Measurements from ENCODE around the gene CD44.

The CD44 gene

DNA sequence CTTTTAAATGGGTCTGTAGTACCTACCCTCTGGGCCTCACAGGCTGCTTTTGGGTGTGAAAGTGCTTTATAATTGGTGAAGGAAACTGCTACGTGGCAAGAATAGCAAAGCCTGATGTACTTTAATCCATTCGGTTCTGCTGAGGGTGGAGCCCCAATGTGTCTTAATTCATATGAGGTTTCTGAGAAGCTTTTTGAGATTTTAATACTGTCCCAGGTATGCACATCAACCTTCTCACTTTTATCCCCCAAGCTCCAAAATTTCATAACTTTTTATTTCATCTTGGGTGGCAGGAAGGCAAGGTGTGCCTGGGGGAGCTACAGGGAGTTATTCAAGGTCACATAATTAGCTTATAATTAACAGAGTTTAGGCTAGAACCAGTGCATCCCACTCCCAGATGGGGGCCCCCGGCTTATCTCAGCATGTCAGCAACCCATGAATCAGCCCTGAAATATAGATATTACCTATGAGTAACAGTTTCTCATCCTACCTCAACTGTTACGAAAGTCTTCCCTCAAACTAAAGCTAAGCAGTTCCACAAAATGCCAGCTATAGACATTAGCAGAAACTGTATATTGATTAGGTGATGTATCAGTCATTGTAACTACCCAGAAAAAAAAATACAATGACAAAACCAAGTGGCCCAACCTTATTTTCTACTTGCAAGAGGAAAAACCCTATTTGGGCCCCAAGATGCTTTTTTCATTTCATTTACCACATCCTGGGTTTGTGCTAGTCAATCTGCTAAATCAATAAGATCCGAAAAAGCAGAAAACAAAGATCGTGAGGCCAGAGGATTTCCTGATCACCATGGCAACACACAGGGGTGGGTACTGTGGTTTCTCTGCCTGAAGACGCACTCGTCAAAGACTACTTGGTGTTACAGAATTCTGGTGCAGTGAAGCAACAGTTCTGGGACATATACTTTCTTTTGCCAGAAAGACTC lies 26.7 kb downstream of the CD44 start:
- no peak for TF ChIP-seq ZNF274 (IDR thresholded peaks at IDR 0.05; ENCODE audit: low read depth, low read length)
- peak overlapping the region; percentile 61; the same call in 1 of the 2 replicates for H3K4me3 ChIP-seq (ENCODE audit: low read length)

DNA sequence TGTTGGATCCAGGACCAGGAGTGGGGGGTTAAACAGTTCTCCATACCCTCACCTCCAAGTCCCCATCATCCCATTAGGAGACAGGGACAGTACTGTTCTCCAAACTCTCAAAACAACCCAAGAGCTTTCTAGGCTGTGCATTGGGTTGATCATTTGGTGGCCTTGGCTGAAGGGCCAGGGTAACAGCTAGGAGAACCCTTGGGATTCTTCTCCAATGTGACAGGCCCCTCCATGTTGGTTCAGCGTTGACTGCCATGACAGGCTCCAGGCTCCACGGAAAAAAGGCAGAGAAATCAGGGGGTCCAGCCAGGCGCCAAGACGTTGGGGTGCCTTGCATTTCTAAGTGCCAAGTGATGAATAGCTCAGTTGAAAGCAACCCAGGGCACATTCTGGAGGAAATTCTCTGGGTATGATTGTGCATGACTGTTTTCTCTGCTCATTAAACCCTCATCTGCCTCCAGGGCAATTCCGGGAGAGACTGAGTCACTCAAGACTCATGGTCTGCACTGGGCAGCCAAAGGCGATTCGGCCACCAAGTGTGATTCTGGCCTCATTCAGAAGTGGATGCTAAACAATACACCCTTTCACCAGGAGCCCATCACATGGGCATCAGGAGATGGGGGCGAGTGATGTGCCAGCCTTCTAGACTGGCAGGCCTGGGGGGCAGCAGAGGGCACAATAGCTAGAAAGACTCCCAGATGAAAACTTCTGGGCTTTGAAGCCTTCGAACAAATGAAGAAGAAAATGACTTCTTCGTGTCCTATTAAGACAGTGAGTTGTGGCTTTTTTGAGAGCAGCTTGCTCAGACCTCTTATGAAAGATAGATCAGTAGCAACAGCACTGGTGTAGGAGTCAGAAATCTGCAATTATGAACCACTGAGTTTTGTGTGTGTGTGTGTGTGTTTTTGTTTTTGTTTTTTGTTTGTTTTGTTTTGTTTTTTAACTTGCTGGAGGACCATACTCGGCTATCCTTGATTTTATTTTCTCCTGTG lies 27.7 kb downstream of the CD44 start:
- TF ChIP-seq ZNF274 (IDR thresholded peaks at IDR 0.05; ENCODE audit: low read depth, low read length) = no peak
- peak overlapping the region; percentile 54; the same call in 1 of the 2 replicates for H3K4me3 ChIP-seq (ENCODE audit: low read length)

DNA sequence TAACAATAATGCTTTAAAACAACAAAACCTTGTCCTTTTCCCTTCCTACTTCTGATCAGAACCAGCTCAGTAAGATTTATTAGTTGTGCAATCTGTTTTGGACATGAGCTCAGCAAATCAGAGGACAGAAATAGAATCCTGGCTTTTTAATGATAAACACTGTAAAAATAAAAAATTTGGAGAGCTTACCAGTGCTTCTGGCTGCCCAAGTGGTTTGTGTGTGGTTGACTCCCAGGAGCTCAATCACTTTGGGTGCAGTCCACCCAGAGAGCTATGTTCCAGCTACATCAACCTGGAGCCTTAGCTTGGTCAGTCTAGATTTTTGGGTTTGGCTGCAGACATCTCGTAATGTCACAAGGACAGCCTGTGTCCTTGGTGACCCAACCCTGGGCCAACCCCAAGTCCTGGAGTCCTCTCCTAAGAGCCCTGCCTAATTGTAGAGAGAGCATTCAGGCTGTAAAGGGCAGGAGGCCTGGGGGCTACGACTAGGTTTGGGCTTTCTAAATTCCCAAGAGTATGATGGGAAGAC lies 28.5 kb downstream of the CD44 start:
- no peak for TF ChIP-seq ZNF274 (IDR thresholded peaks at IDR 0.05; ENCODE audit: low read depth, low read length)
- no peak overlapping the region for H3K4me3 ChIP-seq (ENCODE audit: low read length)

DNA sequence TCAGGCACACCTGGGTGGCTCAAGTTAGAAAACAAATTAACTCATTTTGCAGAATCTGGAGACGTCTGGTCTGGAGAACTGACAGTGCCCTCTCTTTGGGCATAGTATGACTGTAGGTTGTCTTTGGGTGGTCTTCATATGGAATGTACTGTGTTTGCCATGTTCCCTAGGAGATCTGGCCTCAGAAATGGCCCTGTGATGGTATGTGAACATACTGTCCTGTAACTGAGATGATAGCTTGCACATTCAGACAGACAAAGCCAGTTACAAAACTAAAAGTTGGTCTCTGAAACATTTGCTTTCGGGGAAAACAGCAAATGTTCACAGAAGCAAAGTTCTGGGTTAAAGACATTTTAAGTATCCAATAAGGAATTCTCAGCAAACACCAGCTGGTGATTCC lies 29.7 kb downstream of the CD44 start:
- no peak overlapping the region for H3K4me3 ChIP-seq (ENCODE audit: low read length)
- no peak for TF ChIP-seq ZNF274 (IDR thresholded peaks at IDR 0.05; ENCODE audit: low read depth, low read length)

DNA sequence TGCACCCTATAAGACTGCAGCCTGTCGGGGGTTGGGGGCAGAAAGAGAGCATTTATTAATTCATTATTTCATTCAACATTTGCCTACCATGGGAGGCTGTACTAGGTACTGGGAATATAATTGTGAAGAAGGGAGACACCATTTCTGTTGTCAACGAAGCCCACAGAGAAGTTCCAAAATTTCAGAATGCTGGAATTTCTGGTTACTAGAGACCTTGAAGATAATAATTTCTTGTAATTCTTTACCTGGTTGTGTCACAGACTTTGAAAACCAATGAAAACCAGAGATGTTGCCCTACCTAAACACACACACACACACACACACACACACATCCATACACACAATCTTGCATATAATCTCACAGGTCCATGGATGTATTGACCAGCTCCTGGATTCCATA lies 30.1 kb downstream of the CD44 start:
- no peak for TF ChIP-seq ZNF274 (IDR thresholded peaks at IDR 0.05; ENCODE audit: low read depth, low read length)

DNA sequence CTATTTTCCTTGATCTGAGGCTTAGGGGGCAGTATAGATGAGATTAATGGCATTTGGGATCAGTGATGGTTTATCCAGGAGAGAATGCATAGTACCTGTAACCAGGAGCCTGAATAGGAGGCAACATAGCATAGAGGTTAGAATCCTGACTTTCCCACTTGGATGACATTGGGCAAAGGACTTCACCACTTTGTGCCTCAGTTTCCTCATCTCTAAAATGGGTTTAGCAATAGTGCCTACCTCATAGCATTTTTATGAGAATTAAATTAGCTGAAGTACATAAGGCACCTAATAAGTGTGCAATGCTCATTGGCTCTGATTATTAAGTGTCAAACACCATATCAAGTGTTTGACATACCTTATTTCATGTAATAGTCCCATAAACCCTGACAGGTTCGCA lies 30.8 kb downstream of the CD44 start:
- H3K4me3 ChIP-seq (ENCODE audit: low read length) = no peak overlapping the region
- TF ChIP-seq ZNF274 (IDR thresholded peaks at IDR 0.05; ENCODE audit: low read depth, low read length) = no peak

More for the DNA sequence above, 30.1 kb downstream of the CD44 start:
- no peak overlapping the region for H3K4me3 ChIP-seq (ENCODE audit: low read length)

DNA sequence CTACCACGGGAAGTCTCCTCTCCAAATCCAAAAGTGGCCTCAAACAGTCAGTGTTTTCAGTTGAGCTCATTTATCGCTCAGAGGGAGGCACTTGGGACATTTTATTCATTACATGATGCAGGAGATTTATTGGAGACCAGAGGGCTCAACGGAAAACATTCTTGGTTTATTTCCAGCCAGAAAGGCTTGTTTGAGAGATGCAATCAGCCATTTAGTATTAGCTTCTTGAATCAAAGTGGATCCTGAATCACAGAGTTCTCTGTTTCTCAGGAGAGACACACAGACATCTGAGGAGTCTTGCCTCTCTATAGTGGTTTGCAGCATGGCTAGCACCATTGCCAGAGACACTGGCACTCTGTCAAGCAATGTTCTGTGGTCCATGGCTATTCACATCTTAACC lies 31.5 kb downstream of the CD44 start:
- H3K4me3 ChIP-seq (ENCODE audit: low read length) = no peak overlapping the region
- TF ChIP-seq ZNF274 (IDR thresholded peaks at IDR 0.05; ENCODE audit: low read depth, low read length) = no peak

DNA sequence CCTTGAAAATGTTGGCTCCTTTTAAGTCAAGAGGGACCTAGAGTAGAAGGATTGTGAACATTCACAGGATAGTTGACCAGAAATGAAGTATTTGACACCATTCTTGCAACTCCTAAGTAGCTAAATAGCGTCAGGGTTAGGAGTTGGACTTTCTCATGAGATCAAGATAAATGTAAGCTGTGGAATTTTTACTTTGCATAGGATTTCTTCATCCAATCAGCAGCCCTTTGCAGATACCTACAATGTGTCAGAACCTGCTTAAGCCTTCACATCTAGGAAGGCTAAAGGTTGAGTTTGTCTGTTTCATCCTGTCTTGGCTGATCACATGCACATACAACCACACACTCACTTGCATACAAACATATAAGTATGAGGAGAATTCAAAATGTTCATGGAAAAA lies 32.3 kb downstream of the CD44 start:
- no peak overlapping the region for H3K4me3 ChIP-seq (ENCODE audit: low read length)
- TF ChIP-seq ZNF274 (IDR thresholded peaks at IDR 0.05; ENCODE audit: low read depth, low read length) = no peak

DNA sequence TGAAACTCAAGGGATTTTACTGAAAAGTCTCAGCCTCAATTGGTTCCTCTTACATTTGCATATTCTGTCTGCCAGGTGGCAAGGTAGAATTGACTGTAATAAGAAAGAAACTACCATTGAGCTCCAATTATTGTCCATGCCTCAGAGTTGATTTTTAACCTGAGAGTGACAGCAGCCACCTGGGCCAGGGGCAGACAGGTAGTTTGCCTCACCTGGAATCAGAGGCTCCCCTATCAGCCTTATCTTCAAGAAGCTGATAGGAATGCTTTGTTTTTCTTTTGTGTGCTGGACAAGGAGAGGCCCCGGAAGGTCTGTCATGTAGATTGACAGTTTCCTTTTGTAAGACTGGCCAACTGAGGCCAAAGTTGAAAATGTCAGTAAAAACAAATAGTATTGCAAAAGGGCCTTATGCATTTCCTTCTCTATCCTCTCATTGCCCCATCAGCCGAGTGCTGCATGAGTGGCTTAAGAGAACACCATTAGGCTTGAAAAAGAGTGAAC lies 34.1 kb downstream of the CD44 start:
- no peak for TF ChIP-seq ZNF274 (IDR thresholded peaks at IDR 0.05; ENCODE audit: low read depth, low read length)
- H3K4me3 ChIP-seq (ENCODE audit: low read length) = peak overlapping the region; percentile 30; the same call in 1 of the 2 replicates

DNA sequence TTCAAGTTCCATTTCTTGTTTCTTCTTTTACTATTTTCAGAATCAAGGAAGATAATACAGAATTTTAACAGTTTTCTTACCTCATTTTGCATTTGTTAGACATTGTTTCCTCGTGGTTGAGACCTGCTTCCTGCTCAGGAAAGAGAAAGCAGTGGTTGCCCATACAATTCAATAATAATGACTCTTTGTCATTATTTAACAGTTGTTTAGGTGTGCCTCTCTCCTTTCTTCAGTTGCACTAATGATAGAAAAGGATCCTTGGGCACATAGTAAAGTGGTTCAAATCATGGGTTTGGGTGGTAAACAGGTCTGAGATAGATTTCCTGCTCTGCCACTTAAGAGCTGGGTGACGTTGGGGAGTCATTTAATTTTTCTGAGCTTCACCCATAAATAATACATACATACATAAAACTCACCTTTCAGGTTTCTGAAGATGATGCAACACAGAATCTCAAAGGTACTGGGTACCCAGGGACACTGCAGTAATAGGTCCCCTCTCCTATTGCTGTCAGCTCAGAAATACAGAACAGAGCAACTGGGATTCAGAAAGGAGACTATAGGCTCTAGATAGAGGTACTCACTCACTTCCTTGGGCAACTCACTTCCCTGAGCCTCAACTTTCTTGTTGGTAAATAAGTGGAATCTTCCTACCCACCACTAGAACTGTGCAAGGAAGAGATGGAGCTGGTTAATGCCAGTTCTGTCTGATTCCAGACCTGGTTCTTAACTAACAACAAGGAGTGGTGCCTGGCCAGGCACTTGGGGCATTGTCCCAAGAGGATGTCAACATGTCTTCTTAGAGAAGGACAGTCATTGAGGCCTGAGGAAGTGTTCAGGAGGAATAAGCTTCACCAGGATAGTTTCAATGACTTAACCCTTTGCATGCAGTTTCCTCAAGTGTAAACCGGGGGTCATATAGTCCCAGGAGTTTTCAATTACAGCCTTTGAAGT lies 34.9 kb downstream of the CD44 start:
- H3K4me3 ChIP-seq (ENCODE audit: low read length) = no peak overlapping the region; the same call in 1 of the 2 replicates
- TF ChIP-seq ZNF274 (IDR thresholded peaks at IDR 0.05; ENCODE audit: low read depth, low read length) = no peak

DNA sequence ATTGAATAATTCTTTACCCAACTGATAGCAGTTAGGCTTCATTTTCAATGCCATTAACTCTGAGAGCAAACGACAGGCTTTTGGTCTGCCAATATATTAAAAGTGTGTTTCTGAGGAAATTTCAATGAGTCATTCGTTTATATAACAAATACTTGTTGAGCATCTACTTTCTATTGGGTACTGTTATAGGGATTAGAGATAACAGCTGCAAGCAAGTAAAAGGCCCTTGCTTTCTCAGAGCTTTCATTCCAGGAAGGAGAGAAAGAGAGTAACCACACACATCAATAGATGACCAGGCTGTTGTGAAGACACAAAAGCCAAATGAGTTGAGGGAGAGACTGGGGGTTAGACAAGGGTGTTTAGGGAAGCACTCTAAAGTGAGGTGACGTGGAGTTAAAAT lies 35.7 kb downstream of the CD44 start:
- H3K4me3 ChIP-seq (ENCODE audit: low read length) = no peak overlapping the region
- no peak for TF ChIP-seq ZNF274 (IDR thresholded peaks at IDR 0.05; ENCODE audit: low read depth, low read length)

DNA sequence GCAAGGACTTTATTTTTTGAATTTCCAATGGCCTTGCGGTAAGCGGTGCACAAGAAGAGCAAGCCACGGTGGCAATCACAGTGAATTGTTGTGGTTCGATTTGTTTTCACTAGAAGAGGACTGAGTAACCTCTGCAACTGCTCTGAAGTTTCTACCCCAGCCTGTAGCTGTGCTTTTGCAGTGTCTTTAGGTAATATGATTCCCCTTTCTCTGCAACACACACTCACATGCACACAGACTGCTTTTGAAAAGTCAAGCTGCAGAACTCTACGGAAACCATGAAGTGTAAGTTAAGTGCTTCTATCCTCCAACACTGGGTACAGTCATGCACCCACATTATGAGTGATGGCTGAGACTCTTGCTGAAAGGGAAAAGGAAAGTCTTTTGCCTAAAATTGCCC lies 38.4 kb downstream of the CD44 start:
- no peak for TF ChIP-seq ZNF274 (IDR thresholded peaks at IDR 0.05; ENCODE audit: low read depth, low read length)

More for the DNA sequence above, 38.4 kb downstream of the CD44 start:
- H3K4me3 ChIP-seq (ENCODE audit: low read length) = no peak overlapping the region
